GM10266 (cell line): ENCODE results near the gene CD2.

Experiments used
- DNase-seq: peaks from one replicate; pipeline ENCODE4 v3.0.0; 2012; ENCODE audit errors: extremely low spot score
- CTCF ChIP-seq: IDR thresholded peaks from 2 replicates; pipeline ENCODE4 v1.5.1; 2012; ENCODE audit warnings: mild to moderate bottlenecking, low read depth; ENCODE audit not compliant: control insufficient read depth, insufficient read depth; ENCODE audit errors: missing control alignments

CD2 gene

GRCh38 chr1:116711263-116711840 is 42.9 kb upstream of the CD2 start:
- no peak for DNase-seq
- TF ChIP-seq CTCF: no peak

- no peak for DNase-seq
- TF ChIP-seq CTCF: no peak
Observed at GRCh38 chr1:116712510-116712909, 41.7 kb upstream of the CD2 start.

- DNase-seq: no peak
- TF ChIP-seq CTCF: no peak
Observed at GRCh38 chr1:116713474-116713873, 40.8 kb upstream of the CD2 start.

GRCh38 chr1:116716391-116716790 is 37.8 kb upstream of the CD2 start:
- no peak for TF ChIP-seq CTCF
- no peak for DNase-seq

GRCh38 chr1:116717318-116717717 is 36.9 kb upstream of the CD2 start:
- DNase-seq: no peak
- no peak for TF ChIP-seq CTCF

GRCh38 chr1:116720364-116721038 is 33.7 kb upstream of the CD2 start:
- DNase-seq: no peak
- TF ChIP-seq CTCF: no peak

GRCh38 chr1:116721039-116721405 is 33.2 kb upstream of the CD2 start:
- no peak for DNase-seq
- no peak for TF ChIP-seq CTCF
